ENCODE results near the gene NBAS. TPM values are rescaled to one million over a fixed set of nuclear protein-coding genes. Genes with fewer than 3 reads are reported as not detected.

NBAS gene
- total RNA-seq, 1 experiment from 2014 or later: 32.5 TPM

DNA sequence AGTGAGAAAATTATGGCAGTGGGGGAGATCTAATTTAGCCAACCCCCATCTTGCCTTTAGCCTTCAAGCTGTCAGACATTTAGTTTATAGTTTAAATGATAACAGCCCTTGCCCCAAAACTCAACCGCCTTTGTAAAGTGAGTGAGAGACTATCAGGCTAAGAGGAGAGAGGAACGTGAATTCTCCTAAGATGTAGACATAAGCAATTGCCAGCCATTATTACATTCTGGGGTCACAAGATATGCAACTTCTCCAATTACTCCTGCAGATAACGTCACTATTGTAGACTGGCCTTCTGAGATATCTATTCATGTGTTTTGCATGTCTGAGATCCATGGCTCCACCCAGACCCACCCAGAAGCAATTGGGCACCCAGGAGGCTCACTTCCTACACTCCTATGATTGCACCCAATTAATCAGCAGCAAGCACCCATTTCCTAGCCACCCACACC lies 307.3 kb downstream of the NBAS start:
- no CpG with 5 or more reads among the region's 3 CpGs for WGBS (ENCODE audit: extremely low coverage, insufficient read length, low lambda C conversion rate)
- no peak overlapping the region for H3K23ac ChIP-seq (ENCODE audit: insufficient read length, low read depth, low read length)
- H3K27ac Mint-ChIP-seq: no peak overlapping the region
- no peak overlapping the region for H2AFZ ChIP-seq (ENCODE audit: low read length)
- no peak overlapping the region for H3T11ph ChIP-seq (ENCODE audit: low read length)
- H3K9ac ChIP-seq (ENCODE audit: extremely low read depth, insufficient read length, low read length): no peak overlapping the region
- peaks cover 3 to 4% of the 10 kb centered on the region in 2 experiments for H3K4me1 Mint-ChIP-seq
- H2BK120ac ChIP-seq (ENCODE audit: low read depth, low read length, poor library complexity, severe bottlenecking): no peak overlapping the region
- H3K9me3 Mint-ChIP-seq: peaks cover 20 to 36% of the 10 kb centered on the region in 2 experiments
- H3K4me1 ChIP-seq (ENCODE audit: insufficient read depth, low read length): no peaks in the 10 kb centered on the region
- no peaks in the 10 kb centered on the region for H3K9me3 ChIP-seq (ENCODE audit: control insufficient read depth, low read depth, low read length)
- no peak for DNase-seq
- no peaks in the 10 kb centered on the region for H3K79me2 ChIP-seq (ENCODE audit: insufficient read depth, low read length)
- H4K8ac ChIP-seq (replicated peaks; ENCODE audit: insufficient read length, low read depth, low read length): no peak overlapping the region
- peaks cover 3% of the 10 kb centered on the region; the same call in 1 of the 2 replicates for H3K27me3 Mint-ChIP-seq (ENCODE audit: low read depth)
- no peak overlapping the region for H4K91ac ChIP-seq (ENCODE audit: insufficient read length, low read depth, low read length)
- H2BK15ac ChIP-seq (ENCODE audit: low read depth, low read length): no peak overlapping the region
- H3K4ac ChIP-seq (ENCODE audit: low read depth, low read length): no peak overlapping the region
- H3K56ac ChIP-seq (ENCODE audit: insufficient read length, low read depth, low read length): no peak overlapping the region
- H4K20me1 ChIP-seq (ENCODE audit: control insufficient read depth, insufficient read depth, insufficient read length): no peaks in the 10 kb centered on the region
- no peak overlapping the region for H3K18ac ChIP-seq (ENCODE audit: insufficient read length, low read depth, low read length)
- H3K4me2 ChIP-seq (ENCODE audit: insufficient read depth, insufficient read length, low read length): no peak overlapping the region
- no peak overlapping the region for H3K4me3 Mint-ChIP-seq
- H3K79me1 ChIP-seq (ENCODE audit: insufficient read depth, low read depth, low read length, poor library complexity, severe bottlenecking): no peaks in the 10 kb centered on the region
- H3K14ac ChIP-seq (ENCODE audit: insufficient read depth, low read length): no peak overlapping the region
- no peak overlapping the region for H2BK5ac ChIP-seq (ENCODE audit: insufficient read length, low read length)
- no peak overlapping the region for H2BK20ac ChIP-seq (ENCODE audit: low read depth, low read length, poor library complexity, severe bottlenecking)
- H3K36me3 Mint-ChIP-seq (ENCODE audit: insufficient read depth in 1 of 3, low read depth in 3 of 3): peaks cover 28 to 41% (median 36%) of the 10 kb centered on the region in 3 experiments
- TF ChIP-seq, protein P1, sequence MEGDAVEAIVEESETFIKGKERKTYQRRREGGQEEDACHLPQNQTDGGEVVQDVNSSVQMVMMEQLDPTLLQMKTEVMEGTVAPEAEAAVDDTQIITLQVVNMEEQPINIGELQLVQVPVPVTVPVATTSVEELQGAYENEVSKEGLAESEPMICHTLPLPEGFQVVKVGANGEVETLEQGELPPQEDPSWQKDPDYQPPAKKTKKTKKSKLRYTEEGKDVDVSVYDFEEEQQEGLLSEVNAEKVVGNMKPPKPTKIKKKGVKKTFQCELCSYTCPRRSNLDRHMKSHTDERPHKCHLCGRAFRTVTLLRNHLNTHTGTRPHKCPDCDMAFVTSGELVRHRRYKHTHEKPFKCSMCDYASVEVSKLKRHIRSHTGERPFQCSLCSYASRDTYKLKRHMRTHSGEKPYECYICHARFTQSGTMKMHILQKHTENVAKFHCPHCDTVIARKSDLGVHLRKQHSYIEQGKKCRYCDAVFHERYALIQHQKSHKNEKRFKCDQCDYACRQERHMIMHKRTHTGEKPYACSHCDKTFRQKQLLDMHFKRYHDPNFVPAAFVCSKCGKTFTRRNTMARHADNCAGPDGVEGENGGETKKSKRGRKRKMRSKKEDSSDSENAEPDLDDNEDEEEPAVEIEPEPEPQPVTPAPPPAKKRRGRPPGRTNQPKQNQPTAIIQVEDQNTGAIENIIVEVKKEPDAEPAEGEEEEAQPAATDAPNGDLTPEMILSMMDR (conservative IDR thresholded peaks at IDR 0.05): no peak
- no peaks in the 10 kb centered on the region for H3K27me3 ChIP-seq (ENCODE audit: insufficient read depth, low read length)
- H4K5ac ChIP-seq (ENCODE audit: insufficient read length, low read depth, low read length): no peak overlapping the region
- H3K27ac ChIP-seq (ENCODE audit: insufficient read length, low read depth, low read length): no peak overlapping the region
- no peak overlapping the region for H2BK12ac ChIP-seq (ENCODE audit: insufficient read length, low read depth, low read length)
- H3K23me2 ChIP-seq (ENCODE audit: insufficient read length, low read depth, low read length, poor library complexity, severe bottlenecking): no peaks in the 10 kb centered on the region
- no peak overlapping the region for H2AK5ac ChIP-seq (ENCODE audit: insufficient read length, low read length)
